Hepatocyte (in vitro differentiated cells): Measurements from ENCODE around the gene FEM1C. TPM values are rescaled to one million over a fixed set of nuclear protein-coding genes. Genes with fewer than 3 reads are reported as not detected.

Experiments used
- DNase-seq: peaks from one replicate; pipeline ENCODE4 v3.0.0-alpha.2; 2016; ENCODE audit warnings: low spot score
- H2AFZ ChIP-seq: fragments of 200-600 bp; sonication (generic); 2 replicates; pipeline ENCODE4 v1.6.0; 2016; ENCODE audit warnings: antibody characterized with exemption, mild to moderate bottlenecking
- H3K27ac ChIP-seq: fragments of 200-600 bp; sonication (generic); 2 replicates; pipeline ENCODE4 v1.5.1; 2016; ENCODE audit warnings: mild to moderate bottlenecking
- H3K27me3 ChIP-seq: fragments of 200-600 bp; sonication (generic); 2 replicates; pipeline ENCODE4 v1.6.1; 2016
- H3K36me3 ChIP-seq: fragments of 200-600 bp; sonication (generic); replicated peaks from 2 replicates; pipeline ENCODE4 v1.5.1; 2016; ENCODE audit warnings: low read depth; ENCODE audit not compliant: insufficient read depth
- H3K4me1 ChIP-seq: fragments of 200-600 bp; sonication (generic); 2 replicates; pipeline ENCODE4 v1.5.1; 2016; ENCODE audit warnings: mild to moderate bottlenecking, moderate library complexity; ENCODE audit not compliant: insufficient read depth
- H3K4me2 ChIP-seq: fragments of 200-600 bp; sonication (generic); 2 replicates; pipeline ENCODE4 v1.6.0; 2016
- H3K4me3 ChIP-seq: fragments of 200-600 bp; sonication (generic); 2 replicates; pipeline ENCODE4 v1.5.1; 2016; ENCODE audit warnings: mild to moderate bottlenecking
- H3K79me2 ChIP-seq: fragments of 200-600 bp; sonication (generic); 2 replicates; pipeline ENCODE4 v1.6.0; 2017; ENCODE audit warnings: mild to moderate bottlenecking
- H3K9me2 ChIP-seq: fragments of 200-600 bp; sonication (generic); replicated peaks from 2 replicates; pipeline ENCODE4 v1.6.0; 2017; ENCODE audit warnings: mild to moderate bottlenecking; ENCODE audit not compliant: insufficient read depth
- H3K9me3 ChIP-seq: fragments of 200-600 bp; sonication (generic); 2 replicates; pipeline ENCODE4 v1.5.1; 2016; ENCODE audit warnings: low read depth, mild to moderate bottlenecking
- H4K20me1 ChIP-seq: fragments of 200-600 bp; sonication (generic); 2 replicates; pipeline ENCODE4 v1.6.0; 2016; ENCODE audit warnings: mild to moderate bottlenecking; ENCODE audit not compliant: insufficient read depth, poor library complexity, severe bottlenecking
- CTCF ChIP-seq: fragments of 200-600 bp; sonication (generic); IDR thresholded peaks from 2 replicates; pipeline ENCODE4 v1.5.1; 2016; ENCODE audit warnings: antibody characterized with exemption, mild to moderate bottlenecking; ENCODE audit not compliant: poor library complexity
- EZH2 ChIP-seq: fragments of 200-600 bp; sonication (generic); IDR thresholded peaks from 2 replicates; pipeline ENCODE4 v1.6.1; 2016; ENCODE audit warnings: antibody characterized with exemption, mild to moderate bottlenecking, borderline replicate concordance
- EZH2phosphoT487 ChIP-seq: fragments of 200-600 bp; sonication (generic); IDR thresholded peaks from one replicate; pipeline ENCODE4 v1.6.1; 2018; ENCODE audit warnings: antibody characterized with exemption, mild to moderate bottlenecking, low read depth, moderate library complexity; ENCODE audit not compliant: unreplicated experiment, severe bottlenecking
- WGBS: methylation state at CpG from one replicate; pipeline ENCODE4 v1.1.6; 2016; ENCODE audit warnings: low lambda C conversion rate; ENCODE audit errors: missing lambda C conversion rate; 5-methylcytosine and 5-hydroxymethylcytosine counted together
- polyA plus RNA-seq: library from polyadenylated mRNA; unstranded; fragments of >200 nt; fragmentation: Nextera tagmentation; extraction: Ambion mirVana; gene quantifications from 2 replicates; pipeline ENCODE4 v1.2.1, GENCODE V29; 2016
- total RNA-seq: library from RNA; depleted of rRNA; stranded (reverse); fragments of >200 nt; gene quantifications from 2 replicates; pipeline ENCODE4 v1.2.3, GENCODE V29; 2014

FEM1C gene
- total RNA-seq (24.6 and 27.0 TPM in 2 replicates), polyA plus RNA-seq (7.7 and 10.7 TPM in 2 replicates)

GRCh38 chr5:115544436-115545350, at the start of gene FEM1C:
FEM1C (minus strand) TSS chr5:115544775; CDS start chr5:115543493, 1,282 bp downstream.
- Histone ChIP-seq H2AFZ (peak within 1 kb of the TSS; percentile 75), H3K9me3 (no peaks in the 10 kb centered on the region), H3K36me3 (no peaks in the 10 kb centered on the region), H3K4me3 (peak within 1 kb of the TSS; percentile 95), H3K79me2 (peaks cover 45% of the 10 kb centered on the region), H3K27me3 (no peaks in the 10 kb centered on the region), H3K27ac (peak within 1 kb of the TSS; percentile 98), H3K4me1 (no peaks in the 10 kb centered on the region), H4K20me1 (peaks cover 37% of the 10 kb centered on the region), H3K9me2 (no peaks in the 10 kb centered on the region), H3K4me2 (peak within 1 kb of the TSS; percentile 78)
- TF ChIP-seq CTCF (no peak), EZH2 (no peak), EZH2phosphoT487 (no peak)
- peak; percentile 99 for DNase-seq
- WGBS, result 1% methylated on average over 55 of the region's 82 CpGs

- Histone ChIP-seq H3K4me3 (no peak overlapping the region), H3K79me2 (peaks cover 5% of the 10 kb centered on the region), H3K9me2 (no peaks in the 10 kb centered on the region), H3K4me1 (no peaks in the 10 kb centered on the region), H2AFZ (no peak overlapping the region), H3K27ac (no peak overlapping the region), H4K20me1 (no peaks in the 10 kb centered on the region), H3K36me3 (no peaks in the 10 kb centered on the region), H3K4me2 (no peak overlapping the region), H3K9me3 (no peaks in the 10 kb centered on the region), H3K27me3 (no peaks in the 10 kb centered on the region)
- DNase-seq, result no peak
- TF ChIP-seq CTCF, result no peak
- 63% methylated on average over 3 of the region's 3 CpGs for WGBS
Measured at GRCh38 chr5:115589043-115589442, 44.5 kb upstream of the FEM1C start.

GRCh38 chr5:115588640-115589039, 44.1 kb upstream of the FEM1C start:
- Histone ChIP-seq H3K4me3 (no peak overlapping the region), H3K4me2 (no peak overlapping the region), H4K20me1 (no peaks in the 10 kb centered on the region), H3K9me3 (no peaks in the 10 kb centered on the region), H3K27me3 (no peaks in the 10 kb centered on the region), H3K9me2 (no peaks in the 10 kb centered on the region), H2AFZ (no peak overlapping the region), H3K4me1 (no peaks in the 10 kb centered on the region), H3K27ac (no peak overlapping the region), H3K79me2 (peaks cover 5% of the 10 kb centered on the region), H3K36me3 (no peaks in the 10 kb centered on the region)
- no peak for TF ChIP-seq CTCF
- no peak for TF ChIP-seq EZH2
- TF ChIP-seq EZH2phosphoT487, result no peak
- WGBS, result 84% methylated on average over 4 of the region's 4 CpGs
- no peak for DNase-seq
